HG03064 (cell line): ENCODE results near the gene ZNF841.
"Not testable (repeated sequence)": the region's sequence is repeated elsewhere in the genome, so short reads cannot be mapped to it uniquely, and the experiment has no call there.

Source experiments
- ATAC-seq: cut with Tn5 transposase; IDR thresholded peaks from one replicate; pipeline ENCODE4 v1.9.1; 2021; ENCODE audit warnings: low read depth; ENCODE audit not compliant: unreplicated experiment

Gene ZNF841

DNA sequence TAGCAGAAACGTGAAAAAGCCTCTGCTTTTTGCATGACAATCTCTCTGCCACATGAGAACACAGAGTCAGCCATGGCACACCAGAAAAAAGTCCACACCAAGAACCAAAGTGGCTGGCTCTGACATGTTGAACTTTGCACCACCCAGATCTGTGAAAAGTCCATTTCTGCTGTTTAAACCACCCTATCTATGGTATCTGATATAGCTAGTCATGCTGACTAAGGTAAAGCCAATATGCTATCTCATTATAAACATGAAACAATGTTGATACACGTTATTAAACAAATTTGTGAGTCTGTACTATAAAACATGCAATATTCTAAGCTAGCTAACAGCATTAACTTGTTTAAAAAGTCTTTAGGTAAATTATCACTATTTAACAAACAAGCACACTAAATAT, 25.9 kb downstream of the ZNF841 start:
- no peak for ATAC-seq

DNA sequence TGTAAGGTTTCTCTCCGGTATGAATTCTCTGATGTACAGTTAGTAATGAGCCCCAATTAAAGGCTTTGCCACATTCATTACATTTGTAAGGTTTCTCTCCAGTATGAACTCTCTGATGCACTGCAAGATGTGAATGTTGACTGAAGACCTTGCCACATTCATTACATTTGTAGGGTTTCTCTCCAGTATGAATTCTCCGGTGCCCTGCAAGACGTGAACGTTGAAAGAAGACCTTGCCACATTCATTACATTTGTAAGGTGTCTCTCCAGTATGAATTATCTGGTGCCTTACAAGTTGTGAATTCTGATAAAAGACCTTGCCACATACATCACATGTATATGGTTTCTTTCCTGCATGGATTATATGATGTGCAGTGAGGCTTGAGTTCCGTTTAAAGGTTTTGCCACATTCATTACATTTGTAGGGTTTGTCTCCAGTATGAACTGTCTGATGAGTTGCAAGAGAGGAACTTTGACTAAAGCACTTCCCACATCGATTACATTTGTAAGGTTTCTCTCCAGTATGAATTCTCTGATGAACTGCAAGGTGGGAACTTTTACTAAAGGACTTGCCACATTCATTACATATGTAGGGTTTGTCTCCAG, 29.2 kb downstream of the ZNF841 start:
- no peak for ATAC-seq

DNA sequence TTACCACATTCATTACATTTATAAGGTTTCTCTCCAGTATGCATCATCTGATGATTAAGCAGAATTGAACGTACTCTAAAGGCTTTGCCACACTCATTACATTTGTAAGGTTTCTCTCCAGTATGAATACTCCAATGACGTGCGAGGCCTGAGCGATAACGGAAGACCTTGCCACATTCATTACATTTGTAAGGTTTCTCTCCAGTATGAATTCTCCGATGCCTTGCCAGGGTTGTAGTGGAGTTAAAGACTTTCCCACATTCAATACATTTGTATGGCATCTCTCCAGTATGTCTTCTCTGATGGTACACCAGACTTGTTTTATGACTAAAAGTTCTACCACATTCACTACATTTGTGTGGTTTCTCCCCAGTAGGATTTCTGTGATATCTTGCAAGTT, 30.2 kb downstream of the ZNF841 start:
- no peak for ATAC-seq

DNA sequence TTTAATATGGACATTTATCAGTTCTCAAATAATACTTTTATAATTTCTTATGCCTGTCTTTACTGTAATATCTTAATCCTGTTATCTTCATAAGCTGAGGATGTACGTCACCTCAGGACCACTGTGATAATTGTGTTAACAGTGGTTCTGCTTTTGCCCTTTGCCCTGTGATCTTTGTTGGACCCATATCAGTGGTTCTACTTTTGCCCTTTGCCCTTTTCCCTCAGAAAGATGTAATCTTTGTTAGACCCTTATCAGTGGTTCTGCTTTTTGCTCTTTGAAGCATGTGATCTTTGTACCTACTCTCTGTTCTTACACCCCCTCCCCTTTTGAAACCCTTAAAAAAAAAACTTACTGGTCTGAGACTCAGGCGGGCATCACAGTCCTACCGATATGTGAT, 39.1 kb downstream of the ZNF841 start:
- not testable (repeated sequence) for ATAC-seq

DNA sequence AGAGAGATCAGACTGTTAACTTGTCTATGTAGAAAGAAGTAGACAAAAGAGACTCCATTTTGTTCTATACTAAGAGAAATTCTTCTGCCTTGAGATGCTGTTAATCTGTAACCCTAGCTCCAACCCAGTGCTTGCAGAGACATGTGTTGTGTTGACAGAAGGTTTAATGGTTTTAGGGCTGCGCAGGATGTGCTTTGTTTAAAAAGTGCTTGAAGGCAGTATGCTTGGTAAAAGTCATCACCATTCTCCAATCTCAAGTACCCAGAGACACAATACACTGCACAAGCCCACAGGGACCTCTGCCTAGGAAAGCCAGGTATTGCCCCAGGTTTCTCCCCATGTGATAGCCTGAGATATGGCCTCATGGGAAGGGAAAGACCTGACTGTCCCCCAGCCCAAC, 43.8 kb downstream of the ZNF841 start:
- not testable (repeated sequence) for ATAC-seq

DNA sequence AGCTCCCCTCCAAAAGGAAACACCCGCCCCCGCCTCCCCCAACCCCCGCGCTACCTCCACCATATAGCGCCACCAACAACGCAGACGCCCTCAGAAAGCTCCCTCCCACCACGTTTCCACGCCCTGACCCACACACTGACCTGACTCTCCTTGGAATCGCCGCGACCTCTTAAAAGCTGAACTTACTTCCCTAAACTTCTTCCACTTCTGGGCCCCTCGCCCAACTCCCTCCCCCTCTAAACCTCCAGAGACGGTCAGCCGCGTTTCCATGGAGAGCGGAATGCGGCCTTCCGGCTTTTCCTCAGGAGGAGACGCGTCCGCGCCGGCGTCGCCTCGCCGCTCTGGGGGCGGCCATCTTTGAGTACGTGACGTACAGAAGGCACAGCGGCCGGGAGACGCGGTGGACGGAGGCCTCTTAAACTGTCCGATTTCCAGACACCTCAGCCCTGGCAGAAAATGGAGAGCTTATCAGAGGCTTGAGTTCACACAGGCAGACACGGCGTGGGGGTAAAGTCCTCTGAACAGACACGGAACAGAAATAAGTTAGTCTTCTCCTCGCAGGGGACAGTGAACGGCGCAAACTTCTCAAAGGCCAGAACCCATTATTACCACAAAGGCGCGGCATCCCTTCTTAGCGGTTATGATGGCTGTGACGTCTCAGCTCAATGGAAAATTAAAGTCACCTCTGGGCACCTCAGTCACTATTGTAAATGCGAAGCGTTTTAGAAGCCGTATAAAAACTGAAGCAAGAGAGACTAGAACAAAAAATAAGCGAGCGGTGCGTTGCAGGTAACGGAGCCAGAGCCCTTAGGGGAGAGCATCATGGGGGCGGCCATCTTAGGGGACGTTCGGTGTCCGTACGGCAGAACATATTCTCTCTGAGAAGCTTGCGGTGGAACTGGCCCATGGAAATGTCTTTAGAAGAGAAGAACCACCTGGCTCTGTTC, 46.7 kb downstream of the ZNF841 start, which contains the start of gene ZNF432:
Gene ZNF432 (minus strand): TSS at position 284 of the 947 bp plus-strand sequence. CDS start 1,970 bp downstream, outside the sequence.
- ATAC-seq = peak; percentile 85

DNA sequence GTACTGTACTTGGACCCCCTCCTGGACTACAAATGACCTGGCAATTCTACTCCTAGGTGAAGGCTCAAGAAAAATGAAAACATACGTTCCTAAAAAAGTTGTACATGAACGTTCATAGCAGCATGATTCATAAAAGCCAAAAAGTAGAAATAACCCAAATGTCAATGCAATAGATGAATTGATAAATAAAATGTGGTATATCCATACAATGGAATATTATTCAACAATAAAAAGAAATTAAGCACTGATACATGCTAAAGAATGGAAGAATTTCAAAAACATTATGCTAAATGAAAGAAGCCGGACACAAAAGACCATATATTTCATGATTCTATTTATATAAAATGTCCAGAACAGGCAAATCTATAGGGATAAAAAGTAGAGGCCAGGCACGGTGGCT, 56.4 kb downstream of the ZNF841 start:
- ATAC-seq = no peak

DNA sequence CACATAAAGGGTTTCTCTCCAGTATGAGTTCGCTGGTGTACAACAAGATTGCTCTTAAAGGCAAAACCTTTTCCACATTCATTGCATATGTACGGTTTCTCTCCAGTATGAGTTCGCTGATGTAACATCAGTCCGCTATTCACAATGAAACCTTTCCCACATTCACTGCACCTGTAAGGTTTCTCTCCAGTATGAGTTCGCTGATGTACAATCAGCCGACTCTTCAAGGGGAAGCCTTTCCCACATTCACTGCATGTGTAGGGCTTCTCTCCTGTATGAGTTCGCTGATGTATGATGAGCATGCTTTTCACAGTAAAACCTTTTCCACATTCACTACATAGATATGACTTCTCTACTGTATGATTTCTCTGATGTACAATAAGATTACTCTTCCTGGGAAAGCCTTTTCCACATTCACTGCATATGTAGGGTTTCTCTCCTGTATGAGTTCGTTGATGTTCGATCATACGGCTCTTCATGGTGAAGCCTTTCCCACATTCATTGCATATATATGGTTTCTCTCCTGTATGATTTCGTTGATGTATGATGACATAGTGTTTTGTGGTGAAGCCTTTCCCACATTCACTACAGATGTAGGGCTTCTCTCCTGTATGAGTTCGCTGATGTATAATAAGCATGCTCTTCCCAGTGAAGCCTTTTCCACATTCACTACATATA, 61.4 kb downstream of the ZNF841 start:
- ATAC-seq = no peak

DNA sequence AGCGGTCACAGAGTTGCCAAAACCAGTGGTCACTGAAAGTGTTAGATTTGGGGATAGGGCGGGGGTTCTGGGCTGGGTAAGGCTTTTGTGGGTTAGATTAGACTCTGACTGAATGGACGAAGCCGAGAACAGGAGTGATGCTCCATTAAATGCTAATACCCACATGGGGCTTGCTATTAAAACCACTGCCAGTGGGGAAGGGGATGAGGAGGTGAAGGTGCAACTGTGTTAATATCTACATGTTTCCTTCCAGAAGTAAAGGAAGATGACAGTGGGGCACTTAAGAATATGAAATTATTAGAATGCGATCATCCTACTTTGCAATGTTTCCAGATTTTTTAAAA, 66.8 kb downstream of the ZNF841 start:
- ATAC-seq = peak; percentile 21

DNA sequence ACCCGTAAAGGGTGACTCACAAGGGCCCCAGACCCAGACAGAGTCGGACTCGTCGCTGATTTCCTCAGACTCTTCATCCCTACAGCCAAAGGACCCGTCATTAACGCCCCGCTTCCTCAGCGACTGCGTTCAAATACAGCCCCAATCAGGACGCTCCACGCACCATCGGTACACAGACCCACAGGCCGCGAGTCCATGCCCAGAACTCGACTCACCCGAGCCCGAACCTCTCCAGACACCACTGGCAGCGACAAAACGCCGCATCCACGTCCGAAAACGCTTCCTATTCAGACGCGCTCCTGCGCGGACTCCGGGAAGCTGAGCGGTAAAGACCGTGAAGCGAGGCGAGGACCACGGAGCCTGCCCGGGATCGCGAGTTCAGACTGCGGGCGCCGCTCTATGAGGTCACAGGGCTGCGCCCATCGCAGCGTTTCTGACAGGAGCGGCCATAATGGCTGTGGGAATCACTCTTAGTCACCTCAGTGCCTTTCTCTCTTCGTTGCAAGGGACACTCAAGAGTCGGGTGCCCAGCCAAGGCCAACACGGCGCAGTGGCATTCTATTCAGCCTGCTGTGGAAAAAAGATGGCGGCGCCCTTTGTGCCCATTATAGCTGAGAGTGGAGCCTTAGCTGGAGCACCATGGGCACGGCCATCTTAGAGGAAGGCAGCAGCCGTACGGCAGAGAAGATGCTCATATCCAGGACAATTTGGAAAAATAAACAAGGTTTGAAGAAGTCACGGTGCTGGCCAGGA, 67.4 kb downstream of the ZNF841 start, which contains the start of gene ZNF614:
Gene ZNF614 (minus strand): TSS at position 353 of the 753 bp plus-strand sequence. CDS start 2,634 bp downstream, outside the sequence.
- peak; percentile 83 for ATAC-seq

DNA sequence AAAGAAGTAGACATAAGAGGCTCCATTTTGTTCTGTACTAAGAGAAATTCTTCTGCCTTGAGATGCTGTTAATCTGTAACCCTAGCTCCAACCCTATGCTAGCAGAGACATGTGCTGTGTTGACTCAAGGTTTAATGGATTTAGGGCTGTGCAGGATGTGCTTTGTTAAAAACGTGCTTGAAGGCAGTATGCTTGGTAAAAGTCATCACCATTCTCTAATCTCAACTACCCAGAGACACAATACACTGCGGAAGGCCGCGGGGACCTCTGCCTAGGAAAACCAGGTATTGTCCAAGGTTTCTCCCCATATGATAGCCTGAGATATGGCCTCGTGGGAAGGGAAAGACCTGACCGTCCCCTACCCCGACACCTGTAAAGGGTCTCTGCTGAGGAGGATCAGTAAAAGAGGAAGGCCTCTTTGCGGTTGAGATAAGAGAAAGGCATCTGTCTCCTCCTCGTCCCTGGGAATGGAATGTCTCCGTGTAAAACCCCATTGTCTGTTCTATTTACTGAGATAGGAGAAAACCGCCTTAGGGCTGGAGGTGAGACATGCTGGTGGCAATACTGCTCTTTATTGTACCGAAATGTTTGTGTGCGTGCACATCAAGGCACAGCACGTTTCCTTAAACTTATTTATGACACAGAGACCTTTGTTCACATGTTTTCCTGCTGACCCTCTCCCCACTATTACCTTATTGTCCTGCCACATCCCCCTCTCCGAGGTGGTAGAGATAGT, 69.1 kb downstream of the ZNF841 start:
- not testable (repeated sequence) for ATAC-seq

DNA sequence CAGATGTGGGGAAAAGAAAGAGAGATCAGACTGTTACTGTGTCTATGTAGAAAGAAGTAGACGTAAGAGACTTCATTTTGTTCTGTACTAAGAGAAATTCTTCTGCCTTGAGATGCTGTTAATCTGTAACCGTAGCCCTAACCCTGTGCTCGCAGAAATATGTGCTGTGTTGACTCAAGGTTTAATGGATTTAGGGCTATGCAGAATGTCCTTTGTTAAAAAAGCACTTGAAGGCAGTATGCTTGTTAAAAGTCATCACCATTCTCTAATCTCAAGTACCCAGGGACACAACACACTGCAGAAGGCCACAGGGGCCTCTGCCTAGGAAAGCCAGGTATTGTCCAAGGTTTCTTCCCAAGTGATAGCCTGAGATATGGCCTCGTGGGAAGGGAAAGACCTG, 71.1 kb downstream of the ZNF841 start:
- not testable (repeated sequence) for ATAC-seq

DNA sequence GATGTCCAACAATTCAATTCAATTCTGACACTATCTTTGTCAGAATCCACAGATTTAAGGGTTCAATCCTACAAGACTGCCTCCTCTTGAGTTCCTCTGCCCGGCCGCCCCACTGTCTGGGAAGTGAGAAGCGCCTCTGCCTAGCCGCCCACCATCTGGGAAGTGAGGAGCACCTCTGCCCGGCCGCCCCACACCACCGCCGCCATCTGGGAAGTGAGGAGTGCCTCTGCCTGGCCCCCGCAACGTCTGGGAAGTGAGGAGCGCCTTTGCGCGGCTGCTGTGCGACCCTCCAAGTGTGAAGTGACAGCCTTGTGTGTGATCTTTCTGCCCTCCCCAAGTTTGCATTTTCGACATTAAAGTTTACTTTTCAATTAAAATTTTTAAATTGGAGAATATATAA, 73.4 kb downstream of the ZNF841 start:
- no peak for ATAC-seq

DNA sequence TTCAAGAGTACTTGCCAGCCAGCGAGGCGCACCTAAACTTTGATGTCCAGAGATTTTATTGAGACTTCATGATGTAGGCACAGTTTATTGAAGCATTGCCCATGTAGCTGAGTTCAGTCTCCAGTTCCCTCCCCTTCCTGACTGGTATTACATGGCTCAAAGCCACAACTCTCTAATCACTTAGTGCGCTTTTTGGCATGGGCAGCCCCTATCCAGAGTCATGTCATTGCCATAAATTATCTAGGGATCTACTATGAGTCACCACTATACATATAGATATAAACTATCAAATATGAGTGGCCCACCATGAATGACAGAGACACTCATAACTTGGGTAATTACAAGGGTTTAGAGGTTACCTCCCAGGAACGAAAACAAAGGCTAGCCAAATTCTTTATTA, 75.1 kb downstream of the ZNF841 start:
- no peak for ATAC-seq
